Stimulated activated naive CD8-positive, alpha-beta T cell treated with anti-CD3 and anti-CD28 coated beads, Interleukin-15, Interleukin-2, amounts not matched to agents 100 ng/mL and 50 ng/mL, for 24 hours (primary cell): ENCODE data around the gene HAUS7.
A peak's percentile ranks its signal among the peaks of the same experiment; 100 is the strongest.

Source experiments
- H3K27ac Mint-ChIP-seq: one replicate; pipeline ENCODE4 v1.8.0; 2021; ENCODE audit warnings: mild to moderate bottlenecking, mixed read lengths
- H3K27me3 Mint-ChIP-seq: one replicate; pipeline ENCODE4 v1.8.0; 2021; ENCODE audit warnings: mixed read lengths
- H3K36me3 Mint-ChIP-seq: one replicate; pipeline ENCODE4 v1.8.0; 2021; ENCODE audit warnings: low read depth, mixed read lengths
- H3K4me1 Mint-ChIP-seq: one replicate; pipeline ENCODE4 v1.8.0; 2021; ENCODE audit warnings: low read depth, mixed read lengths
- H3K4me3 Mint-ChIP-seq: one replicate; pipeline ENCODE4 v1.8.0; 2021; ENCODE audit warnings: mild to moderate bottlenecking, mixed read lengths
- H3K9me3 Mint-ChIP-seq: one replicate; pipeline ENCODE4 v1.8.0; 2021; ENCODE audit warnings: mixed read lengths

HAUS7 gene

DNA sequence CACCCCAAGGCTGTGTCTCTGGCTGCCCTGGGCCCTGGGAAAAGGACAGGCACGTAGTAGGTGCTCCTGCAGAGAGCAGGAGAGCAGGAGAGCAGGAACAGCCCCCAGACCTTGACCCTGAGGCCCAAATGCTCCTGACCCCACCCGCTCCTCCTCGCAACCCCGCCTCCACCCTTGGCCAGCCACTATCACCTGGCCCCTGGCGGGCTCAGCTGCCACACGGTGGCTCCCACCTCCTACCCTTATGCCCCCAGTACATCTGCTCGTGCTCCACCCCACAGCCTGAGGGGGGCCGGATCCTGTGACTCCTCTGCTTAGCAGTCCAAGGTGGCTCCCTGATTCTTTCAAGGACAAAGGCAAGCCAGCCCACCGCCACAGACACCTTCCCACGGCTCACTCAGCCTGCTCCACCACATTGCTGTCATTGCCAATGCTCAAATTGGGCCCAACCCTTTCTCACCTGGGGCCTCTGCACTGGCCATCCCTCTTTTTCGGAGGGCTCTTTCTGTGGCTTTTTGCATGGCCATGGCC lies 5.4 kb upstream of the HAUS7 start:
- peaks cover 3% of the 10 kb centered on the region for H3K4me1 Mint-ChIP-seq
- no peaks in the 10 kb centered on the region for H3K27me3 Mint-ChIP-seq
- no peak overlapping the region for H3K27ac Mint-ChIP-seq
- H3K36me3 Mint-ChIP-seq, result no peaks in the 10 kb centered on the region
- no peak overlapping the region for H3K4me3 Mint-ChIP-seq
- no peaks in the 10 kb centered on the region for H3K9me3 Mint-ChIP-seq

DNA sequence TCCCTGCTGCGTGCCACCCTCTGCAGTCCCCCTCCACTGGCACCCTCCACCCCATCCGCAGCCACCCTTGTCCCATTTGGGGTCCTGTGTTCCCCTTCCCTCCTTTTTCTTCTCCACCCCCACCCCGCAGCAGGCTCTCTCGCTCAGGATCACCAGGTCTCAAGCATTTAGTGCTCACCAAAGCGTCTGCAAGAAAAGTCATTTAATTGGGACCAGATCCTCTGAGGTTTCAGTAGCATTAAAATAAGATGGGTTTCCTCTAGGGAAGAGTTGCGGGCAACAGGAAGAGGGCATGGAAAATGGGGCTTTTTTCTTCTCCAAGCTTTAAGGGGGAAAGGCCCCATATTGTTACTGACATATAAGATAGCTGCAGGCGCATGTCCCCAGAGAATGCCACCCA lies 4.9 kb upstream of the HAUS7 start:
- Mint-ChIP-seq H3K27me3 (no peaks in the 10 kb centered on the region), H3K36me3 (no peaks in the 10 kb centered on the region), H3K27ac (no peak overlapping the region), H3K4me3 (no peak overlapping the region), H3K9me3 (no peaks in the 10 kb centered on the region), H3K4me1 (peaks cover 3% of the 10 kb centered on the region)

GRCh38 chrX:153474718-153475117 lies 4.3 kb upstream of the HAUS7 start:
- no peaks in the 10 kb centered on the region for H3K9me3 Mint-ChIP-seq
- H3K4me3 Mint-ChIP-seq, result no peak overlapping the region
- no peaks in the 10 kb centered on the region for H3K36me3 Mint-ChIP-seq
- H3K27me3 Mint-ChIP-seq, result no peaks in the 10 kb centered on the region
- no peak overlapping the region for H3K27ac Mint-ChIP-seq
- peaks cover 3% of the 10 kb centered on the region for H3K4me1 Mint-ChIP-seq

- Mint-ChIP-seq H3K4me1 (peaks cover 3% of the 10 kb centered on the region), H3K9me3 (no peaks in the 10 kb centered on the region), H3K27ac (no peak overlapping the region), H3K4me3 (no peak overlapping the region), H3K36me3 (no peaks in the 10 kb centered on the region), H3K27me3 (no peaks in the 10 kb centered on the region)
Measured at GRCh38 chrX:153474266-153474665, 3.9 kb upstream of the HAUS7 start.

GRCh38 chrX:153473126-153473525 lies 2.8 kb upstream of the HAUS7 start:
- H3K27me3 Mint-ChIP-seq, result no peaks in the 10 kb centered on the region
- H3K4me1 Mint-ChIP-seq, result peaks cover 7% of the 10 kb centered on the region
- no peak overlapping the region for H3K4me3 Mint-ChIP-seq
- H3K27ac Mint-ChIP-seq, result no peak overlapping the region
- no peaks in the 10 kb centered on the region for H3K9me3 Mint-ChIP-seq
- H3K36me3 Mint-ChIP-seq, result no peaks in the 10 kb centered on the region

GRCh38 chrX:153471663-153472280 lies 1.4 kb upstream of the HAUS7 start:
- peak overlapping the region; percentile 45 for H3K27ac Mint-ChIP-seq
- H3K4me3 Mint-ChIP-seq, result no peak overlapping the region
- no peaks in the 10 kb centered on the region for H3K9me3 Mint-ChIP-seq
- no peaks in the 10 kb centered on the region for H3K27me3 Mint-ChIP-seq
- H3K36me3 Mint-ChIP-seq, result peaks cover 8% of the 10 kb centered on the region
- H3K4me1 Mint-ChIP-seq, result peaks cover 7% of the 10 kb centered on the region

GRCh38 chrX:153469811-153470410 lies 465 bp downstream of the HAUS7 start:
- Mint-ChIP-seq H3K27me3 (no peaks in the 10 kb centered on the region), H3K27ac (peak overlapping the region; percentile 76), H3K4me1 (peaks cover 7% of the 10 kb centered on the region), H3K9me3 (no peaks in the 10 kb centered on the region), H3K36me3 (peaks cover 8% of the 10 kb centered on the region), H3K4me3 (peak overlapping the region; percentile 85)

- no peaks in the 10 kb centered on the region for H3K9me3 Mint-ChIP-seq
- no peak overlapping the region for H3K27ac Mint-ChIP-seq
- peaks cover 8% of the 10 kb centered on the region for H3K36me3 Mint-ChIP-seq
- H3K4me3 Mint-ChIP-seq, result peak overlapping the region; percentile 20
- H3K27me3 Mint-ChIP-seq, result no peaks in the 10 kb centered on the region
- peaks cover 4% of the 10 kb centered on the region for H3K4me1 Mint-ChIP-seq
Measured at GRCh38 chrX:153468008-153468580, 2.3 kb downstream of the HAUS7 start.

DNA sequence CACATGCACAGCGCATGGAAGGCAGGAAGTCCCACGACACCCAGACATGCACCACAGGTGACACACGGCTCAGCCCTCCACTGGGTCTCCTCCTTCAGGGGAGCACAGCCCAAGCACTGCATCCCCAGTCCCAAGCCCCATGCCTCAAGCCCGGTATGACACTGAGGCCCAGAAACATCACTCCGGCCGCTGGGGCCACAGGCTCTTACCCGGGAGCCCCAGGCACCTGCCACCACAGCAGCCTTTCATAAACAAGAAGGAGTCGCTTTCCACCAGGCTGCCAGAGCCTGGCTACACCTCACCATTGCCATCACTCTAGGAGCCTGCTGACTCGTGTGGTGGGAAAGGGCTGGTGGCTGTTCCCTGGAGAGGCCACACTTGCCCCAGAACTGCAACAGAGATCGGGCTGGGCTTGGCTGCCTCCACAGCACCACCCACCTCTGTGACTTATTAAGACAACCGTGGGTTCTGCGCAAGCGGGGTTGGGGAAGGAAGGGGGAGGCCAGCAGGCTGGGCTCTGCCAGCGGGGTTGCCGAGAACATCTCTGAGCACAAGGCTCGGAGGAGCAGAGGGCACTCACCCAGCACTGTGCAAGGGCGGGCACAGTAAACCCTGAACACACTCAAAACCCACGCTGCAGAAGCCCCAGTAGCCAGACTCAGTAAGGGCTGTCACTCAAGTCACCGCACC lies 4.5 kb downstream of the HAUS7 start:
- H3K27ac Mint-ChIP-seq, result no peak overlapping the region
- H3K4me1 Mint-ChIP-seq, result peaks cover 4% of the 10 kb centered on the region
- H3K9me3 Mint-ChIP-seq, result no peaks in the 10 kb centered on the region

DNA sequence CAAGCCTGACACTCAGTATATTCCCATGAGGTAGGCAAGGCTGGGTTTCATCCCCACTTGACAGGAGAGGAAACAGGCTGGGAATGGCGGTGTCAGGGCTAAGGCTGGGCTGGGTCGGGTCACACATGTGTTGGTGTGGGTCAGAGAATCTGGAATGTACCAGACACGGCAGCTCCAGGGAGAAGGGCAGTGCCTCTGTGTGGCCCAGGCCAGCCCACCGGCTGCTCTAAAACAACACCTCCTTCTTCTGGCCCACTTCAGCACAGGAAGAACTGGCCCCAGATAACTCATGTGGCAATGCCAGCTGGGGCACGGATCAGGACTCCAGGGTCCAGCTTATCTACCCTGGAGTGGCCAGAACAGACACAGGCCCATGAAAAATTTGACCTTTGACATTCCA lies 6.3 kb downstream of the HAUS7 start:
- Mint-ChIP-seq H3K9me3 (no peaks in the 10 kb centered on the region), H3K36me3 (peaks cover 22% of the 10 kb centered on the region), H3K4me1 (peaks cover 4% of the 10 kb centered on the region), H3K4me3 (no peak overlapping the region), H3K27me3 (no peaks in the 10 kb centered on the region), H3K27ac (no peak overlapping the region)

More for the DNA sequence above, 4.5 kb downstream of the HAUS7 start:
- no peak overlapping the region for H3K4me3 Mint-ChIP-seq
- H3K27me3 Mint-ChIP-seq, result no peaks in the 10 kb centered on the region
- peaks cover 15% of the 10 kb centered on the region for H3K36me3 Mint-ChIP-seq

DNA sequence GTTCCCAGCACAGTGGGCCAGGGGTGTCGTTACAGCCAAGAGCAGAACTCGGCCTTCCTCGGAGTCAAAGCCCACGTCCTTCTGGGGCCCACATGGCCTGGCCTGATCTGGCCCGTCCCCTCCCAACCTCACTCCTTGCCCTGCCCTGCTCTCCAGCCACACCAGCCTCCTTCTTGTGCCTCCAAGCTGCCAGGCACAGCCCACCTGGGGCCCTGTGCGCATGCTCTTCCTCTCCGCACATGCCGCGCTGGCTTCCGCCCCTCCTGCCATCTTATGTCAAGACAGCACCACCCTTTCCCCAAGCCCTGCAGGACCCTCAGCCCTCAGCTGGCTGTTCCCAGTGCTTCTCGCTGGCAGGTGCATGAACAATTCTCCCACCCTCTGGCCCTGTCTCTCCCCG lies 6.8 kb downstream of the HAUS7 start:
- Mint-ChIP-seq H3K36me3 (peaks cover 25% of the 10 kb centered on the region), H3K27me3 (no peaks in the 10 kb centered on the region), H3K9me3 (no peaks in the 10 kb centered on the region), H3K27ac (no peak overlapping the region), H3K4me3 (no peak overlapping the region), H3K4me1 (no peaks in the 10 kb centered on the region)

- no peaks in the 10 kb centered on the region for H3K27me3 Mint-ChIP-seq
- H3K9me3 Mint-ChIP-seq, result no peaks in the 10 kb centered on the region
- no peak overlapping the region for H3K4me3 Mint-ChIP-seq
- no peak overlapping the region for H3K27ac Mint-ChIP-seq
- H3K4me1 Mint-ChIP-seq, result no peaks in the 10 kb centered on the region
- peaks cover 25% of the 10 kb centered on the region for H3K36me3 Mint-ChIP-seq
Measured at GRCh38 chrX:153463031-153463430, 7.3 kb downstream of the HAUS7 start.

DNA sequence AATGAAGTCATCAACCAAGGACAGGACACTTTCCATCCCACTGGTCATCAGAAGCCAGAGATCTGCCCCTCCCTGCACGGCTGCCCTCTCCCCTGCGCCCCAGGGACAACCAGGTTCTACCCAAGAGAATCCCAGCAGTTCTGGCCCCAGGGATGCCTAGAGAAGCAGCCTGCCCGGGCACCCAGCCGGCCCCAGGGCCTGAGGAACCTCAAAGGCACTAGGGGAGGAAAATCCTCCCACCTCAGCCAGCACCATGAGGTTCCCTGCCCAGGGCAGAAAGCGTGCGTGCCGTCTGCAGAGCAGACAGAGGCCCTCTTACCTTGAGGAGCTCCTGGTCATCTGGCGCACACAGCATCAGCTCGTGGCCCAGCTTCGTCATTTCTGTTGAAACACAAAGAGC lies 8.1 kb downstream of the HAUS7 start:
- H3K36me3 Mint-ChIP-seq, result peaks cover 19% of the 10 kb centered on the region
- no peaks in the 10 kb centered on the region for H3K27me3 Mint-ChIP-seq
- no peak overlapping the region for H3K27ac Mint-ChIP-seq
- no peaks in the 10 kb centered on the region for H3K9me3 Mint-ChIP-seq
- no peak overlapping the region for H3K4me3 Mint-ChIP-seq
- H3K4me1 Mint-ChIP-seq, result no peaks in the 10 kb centered on the region

- H3K4me1 Mint-ChIP-seq, result no peaks in the 10 kb centered on the region
- H3K4me3 Mint-ChIP-seq, result no peak overlapping the region
- no peaks in the 10 kb centered on the region for H3K27me3 Mint-ChIP-seq
- H3K9me3 Mint-ChIP-seq, result no peaks in the 10 kb centered on the region
- peaks cover 16% of the 10 kb centered on the region for H3K36me3 Mint-ChIP-seq
- no peak overlapping the region for H3K27ac Mint-ChIP-seq
Measured at GRCh38 chrX:153460826-153461225, 9.6 kb downstream of the HAUS7 start.

DNA sequence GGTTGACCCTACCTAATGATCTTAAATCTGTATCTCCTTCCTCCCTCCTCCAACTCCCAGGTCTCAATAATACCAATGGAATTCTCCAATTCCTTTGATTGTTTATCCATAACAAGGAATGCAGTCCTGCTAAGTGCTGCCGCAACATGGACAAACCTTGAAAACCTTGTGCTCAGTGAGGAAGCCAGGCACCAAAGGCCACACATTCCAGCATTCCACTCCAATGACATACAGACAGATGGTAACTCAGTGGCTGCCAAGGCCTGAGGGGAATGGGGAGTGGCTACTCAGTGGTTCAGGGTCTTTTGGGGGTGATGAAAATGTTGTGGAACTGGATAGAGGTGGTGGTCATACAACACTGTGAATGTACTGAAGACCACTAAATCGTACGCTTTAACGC lies 10.4 kb downstream of the HAUS7 start:
- no peaks in the 10 kb centered on the region for H3K27me3 Mint-ChIP-seq
- H3K36me3 Mint-ChIP-seq, result peaks cover 16% of the 10 kb centered on the region
- H3K9me3 Mint-ChIP-seq, result no peaks in the 10 kb centered on the region
- H3K4me3 Mint-ChIP-seq, result no peak overlapping the region
- no peak overlapping the region for H3K27ac Mint-ChIP-seq
- H3K4me1 Mint-ChIP-seq, result no peaks in the 10 kb centered on the region
